PFSK-1 (cell line): ENCODE measurements around the gene INVS.

Source experiments
- POLR2AphosphoS5 ChIP-seq: IDR thresholded peaks from 2 replicates; pipeline ENCODE4 v1.6.1; 2012; ENCODE audit warnings: low read depth, mild to moderate bottlenecking, control low read depth, low read length, moderate library complexity
- TAF1 ChIP-seq: IDR thresholded peaks from 2 replicates; pipeline ENCODE4 v1.6.1; 2012; ENCODE audit warnings: low read length, control low read depth, borderline replicate concordance; ENCODE audit not compliant: insufficient read depth
- TF ChIP-seq, protein P1 (sequence below), 2 experiments: IDR thresholded peaks; 2 replicates each; pipeline versions ENCODE4 v1.6.1 to v1.8.0; 2011 to 2012; ENCODE audit warnings: low read depth in 2 of 2, low read length in 2 of 2, control low read depth in 1 of 2, inconsistent platforms in 1 of 2, mild to moderate bottlenecking in 1 of 2, moderate library complexity in 1 of 2; ENCODE audit not compliant: insufficient read depth in 1 of 2

GRCh38 chr9:100052375-100052774 lies 46.7 kb upstream of the INVS start:
- TF ChIP-seq, protein P1, sequence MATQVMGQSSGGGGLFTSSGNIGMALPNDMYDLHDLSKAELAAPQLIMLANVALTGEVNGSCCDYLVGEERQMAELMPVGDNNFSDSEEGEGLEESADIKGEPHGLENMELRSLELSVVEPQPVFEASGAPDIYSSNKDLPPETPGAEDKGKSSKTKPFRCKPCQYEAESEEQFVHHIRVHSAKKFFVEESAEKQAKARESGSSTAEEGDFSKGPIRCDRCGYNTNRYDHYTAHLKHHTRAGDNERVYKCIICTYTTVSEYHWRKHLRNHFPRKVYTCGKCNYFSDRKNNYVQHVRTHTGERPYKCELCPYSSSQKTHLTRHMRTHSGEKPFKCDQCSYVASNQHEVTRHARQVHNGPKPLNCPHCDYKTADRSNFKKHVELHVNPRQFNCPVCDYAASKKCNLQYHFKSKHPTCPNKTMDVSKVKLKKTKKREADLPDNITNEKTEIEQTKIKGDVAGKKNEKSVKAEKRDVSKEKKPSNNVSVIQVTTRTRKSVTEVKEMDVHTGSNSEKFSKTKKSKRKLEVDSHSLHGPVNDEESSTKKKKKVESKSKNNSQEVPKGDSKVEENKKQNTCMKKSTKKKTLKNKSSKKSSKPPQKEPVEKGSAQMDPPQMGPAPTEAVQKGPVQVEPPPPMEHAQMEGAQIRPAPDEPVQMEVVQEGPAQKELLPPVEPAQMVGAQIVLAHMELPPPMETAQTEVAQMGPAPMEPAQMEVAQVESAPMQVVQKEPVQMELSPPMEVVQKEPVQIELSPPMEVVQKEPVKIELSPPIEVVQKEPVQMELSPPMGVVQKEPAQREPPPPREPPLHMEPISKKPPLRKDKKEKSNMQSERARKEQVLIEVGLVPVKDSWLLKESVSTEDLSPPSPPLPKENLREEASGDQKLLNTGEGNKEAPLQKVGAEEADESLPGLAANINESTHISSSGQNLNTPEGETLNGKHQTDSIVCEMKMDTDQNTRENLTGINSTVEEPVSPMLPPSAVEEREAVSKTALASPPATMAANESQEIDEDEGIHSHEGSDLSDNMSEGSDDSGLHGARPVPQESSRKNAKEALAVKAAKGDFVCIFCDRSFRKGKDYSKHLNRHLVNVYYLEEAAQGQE (IDR thresholded peaks at IDR 0.05; ENCODE audit: insufficient read depth in 1 of 2, low read depth in 2 of 2, low read length in 2 of 2), result no peak
- TF ChIP-seq POLR2AphosphoS5 (no peak), TAF1 (no peak)
